ENCODE measurements around the gene EEF1AKMT3. TPM values are rescaled to one million over a fixed set of nuclear protein-coding genes. Genes with fewer than 3 reads are reported as not detected.

The EEF1AKMT3 gene
- total RNA-seq, 5 donors from 2014 or later (not counting 1 experiment from before 2014, with no cell fraction given): 2.4 to 5.1 (median 3.4) TPM

- ChIA-PET CTCF (interaction anchor here (0.8 to 3.7 kb wide), 13 partner anchors 11 to 104 kb away, joined by 3 to 17 read pairs (median 4); no protein-coding TSS in a partner anchor), POLR2A (no interaction called here)
- H3K9me3 Mint-ChIP-seq: no peaks in the 10 kb centered on the region
- H3K27ac Mint-ChIP-seq: peak overlapping the region in 1 of 2 donors; percentile 6
- Histone ChIP-seq H3K9me3 (no peaks in the 10 kb centered on the region), H3K27me3 (replicated peaks in 1 of 2; ENCODE audit: control insufficient read depth in 2 of 2, extremely low read depth in 1 of 2, insufficient read depth in 2 of 2, low read length in 1 of 2) (no peaks in the 10 kb centered on the region), H3K27ac (ENCODE audit: low read length) (no peak overlapping the region), H3K4me3 (ENCODE audit: control insufficient read depth in 1 of 2, extremely low read depth in 1 of 2, low read length in 1 of 2) (no peak overlapping the region), H3K36me3 (ENCODE audit: control insufficient read depth in 2 of 2, extremely low read depth in 1 of 2, insufficient read depth in 1 of 2, low read length in 1 of 2) (peaks cover 4 to 46% of the 10 kb centered on the region in 2 donors), H3K4me1 (ENCODE audit: control insufficient read depth in 1 of 2, extremely low read depth in 1 of 2, insufficient read depth in 2 of 2, low read length in 2 of 2) (no peaks in the 10 kb centered on the region)
- DNase-seq (no peak), ATAC-seq (replicated peaks in 1 of 4) (no peak)
- H3K4me3 Mint-ChIP-seq: no peak overlapping the region
- H3K4me1 Mint-ChIP-seq: no peaks in the 10 kb centered on the region
- H3K36me3 Mint-ChIP-seq: peaks cover 35% of the 10 kb centered on the region
- no CpG with 5 or more reads among the region's 1 CpG for WGBS (ENCODE audit: insufficient coverage)
- no peaks in the 10 kb centered on the region for H3K27me3 Mint-ChIP-seq
Measured at GRCh38 chr12:57802607-57803006, 30.2 kb downstream of the EEF1AKMT3 start.

GRCh38 chr12:57803319-57803893 is 31.0 kb downstream of the EEF1AKMT3 start:
- Mint-ChIP-seq H3K36me3 (peaks cover 29% of the 10 kb centered on the region), H3K9me3 (no peaks in the 10 kb centered on the region), H3K27me3 (no peaks in the 10 kb centered on the region), H3K27ac (no peak overlapping the region), H3K4me3 (no peak overlapping the region), H3K4me1 (no peaks in the 10 kb centered on the region)
- ATAC-seq (replicated peaks in 1 of 4): peak in 2 of 4 experiments; percentile 37 to 58
- ChIA-PET POLR2A (no interaction called here), CTCF (interaction anchor here (0.6 to 3.7 kb wide), 15 partner anchors 20 to 103 kb away, joined by 3 to 17 read pairs (median 4); no protein-coding TSS in a partner anchor)
- H3K9me3 ChIP-seq: no peaks in the 10 kb centered on the region
- H3K4me3 ChIP-seq (ENCODE audit: control insufficient read depth in 1 of 2, extremely low read depth in 1 of 2, low read length in 1 of 2): no peak overlapping the region
- H3K27ac ChIP-seq (ENCODE audit: low read length): no peak overlapping the region
- 71% methylated on average over 9 of the region's 9 CpGs for WGBS (ENCODE audit: insufficient coverage)
- peaks cover 4 to 46% of the 10 kb centered on the region in 2 donors for H3K36me3 ChIP-seq (ENCODE audit: control insufficient read depth in 2 of 2, extremely low read depth in 1 of 2, insufficient read depth in 1 of 2, low read length in 1 of 2)
- no peaks in the 10 kb centered on the region for H3K4me1 ChIP-seq (ENCODE audit: control insufficient read depth in 1 of 2, extremely low read depth in 1 of 2, insufficient read depth in 2 of 2, low read length in 2 of 2)
- H3K27me3 ChIP-seq (replicated peaks in 1 of 2; ENCODE audit: control insufficient read depth in 2 of 2, extremely low read depth in 1 of 2, insufficient read depth in 2 of 2, low read length in 1 of 2): no peaks in the 10 kb centered on the region
- DNase-seq: peak in 26 of 35 experiments; percentile 4 to 52 (median 22)

- no peaks in the 10 kb centered on the region for H3K27me3 Mint-ChIP-seq
- Histone ChIP-seq H3K27ac (ENCODE audit: low read length) (no peak overlapping the region), H3K4me3 (ENCODE audit: control insufficient read depth in 1 of 2, extremely low read depth in 1 of 2, low read length in 1 of 2) (no peak overlapping the region), H3K27me3 (replicated peaks in 1 of 2; ENCODE audit: control insufficient read depth in 2 of 2, extremely low read depth in 1 of 2, insufficient read depth in 2 of 2, low read length in 1 of 2) (no peaks in the 10 kb centered on the region), H3K9me3 (no peaks in the 10 kb centered on the region), H3K4me1 (ENCODE audit: control insufficient read depth in 1 of 2, extremely low read depth in 1 of 2, insufficient read depth in 2 of 2, low read length in 2 of 2) (no peaks in the 10 kb centered on the region), H3K36me3 (ENCODE audit: control insufficient read depth in 2 of 2, extremely low read depth in 1 of 2, insufficient read depth in 1 of 2, low read length in 1 of 2) (peaks cover 4 to 38% of the 10 kb centered on the region in 2 donors)
- H3K4me1 Mint-ChIP-seq: no peaks in the 10 kb centered on the region
- 94% methylated on average over 2 of the region's 3 CpGs for WGBS (ENCODE audit: insufficient coverage)
- ATAC-seq (replicated peaks in 1 of 4) (no peak), DNase-seq (no peak)
- no peaks in the 10 kb centered on the region for H3K9me3 Mint-ChIP-seq
- H3K4me3 Mint-ChIP-seq: no peak overlapping the region
- ChIA-PET POLR2A (no interaction called here), CTCF (interaction anchor here (0.8 to 0.9 kb wide), 2 partner anchors 23 to 99 kb away, joined by 3 to 4 read pairs; no protein-coding TSS in a partner anchor)
- H3K27ac Mint-ChIP-seq: no peak overlapping the region
- H3K36me3 Mint-ChIP-seq: peaks cover 30% of the 10 kb centered on the region
Measured at GRCh38 chr12:57806677-57807076, 34.3 kb downstream of the EEF1AKMT3 start.

- Mint-ChIP-seq H3K9me3 (no peaks in the 10 kb centered on the region), H3K4me3 (no peak overlapping the region), H3K27me3 (no peaks in the 10 kb centered on the region), H3K36me3 (peaks cover 30% of the 10 kb centered on the region), H3K4me1 (no peaks in the 10 kb centered on the region), H3K27ac (no peak overlapping the region)
- Histone ChIP-seq H3K27me3 (replicated peaks in 1 of 2; ENCODE audit: control insufficient read depth in 2 of 2, extremely low read depth in 1 of 2, insufficient read depth in 2 of 2, low read length in 1 of 2) (no peaks in the 10 kb centered on the region), H3K27ac (ENCODE audit: low read length) (no peak overlapping the region), H3K36me3 (ENCODE audit: control insufficient read depth in 2 of 2, extremely low read depth in 1 of 2, insufficient read depth in 1 of 2, low read length in 1 of 2) (peaks cover 4 to 33% of the 10 kb centered on the region in 2 donors), H3K4me1 (ENCODE audit: control insufficient read depth in 1 of 2, extremely low read depth in 1 of 2, insufficient read depth in 2 of 2, low read length in 2 of 2) (no peaks in the 10 kb centered on the region), H3K4me3 (ENCODE audit: control insufficient read depth in 1 of 2, extremely low read depth in 1 of 2, low read length in 1 of 2) (no peak overlapping the region), H3K9me3 (no peaks in the 10 kb centered on the region)
- DNase-seq (no peak), ATAC-seq (replicated peaks in 1 of 4) (no peak)
- 89% methylated on average over 7 of the region's 9 CpGs for whole genome bisulfite sequencing (ENCODE audit: insufficient coverage)
- ChIA-PET POLR2A (no interaction called here), CTCF (interaction anchor here (0.8 to 0.9 kb wide), 2 partner anchors 23 to 99 kb away, joined by 3 to 4 read pairs; no protein-coding TSS in a partner anchor)
Measured at GRCh38 chr12:57807285-57807684, 34.9 kb downstream of the EEF1AKMT3 start.

- ChIA-PET POLR2A (no interaction called here), CTCF (interaction anchor here in 1 of 2 donors (0.7 to 0.8 kb wide), 2 partner anchors 8 to 97 kb away, joined by 3 read pairs; no protein-coding TSS in a partner anchor)
- H3K4me3 Mint-ChIP-seq: no peak overlapping the region
- WGBS (ENCODE audit: insufficient coverage): 80% methylated on average over 4 of the region's 5 CpGs
- DNase-seq (no peak), ATAC-seq (replicated peaks in 1 of 4) (no peak)
- H3K4me1 Mint-ChIP-seq: peaks cover 0 to 2% (median 0%) of the 10 kb centered on the region in 3 donors
- H3K27ac Mint-ChIP-seq: no peak overlapping the region
- Histone ChIP-seq H3K36me3 (ENCODE audit: control insufficient read depth in 2 of 2, extremely low read depth in 1 of 2, insufficient read depth in 1 of 2, low read length in 1 of 2) (peaks cover 4 to 27% of the 10 kb centered on the region in 2 donors), H3K4me1 (ENCODE audit: control insufficient read depth in 1 of 2, extremely low read depth in 1 of 2, insufficient read depth in 2 of 2, low read length in 2 of 2) (no peaks in the 10 kb centered on the region), H3K27ac (ENCODE audit: low read length) (no peak overlapping the region), H3K9me3 (no peaks in the 10 kb centered on the region), H3K4me3 (ENCODE audit: control insufficient read depth in 1 of 2, extremely low read depth in 1 of 2, low read length in 1 of 2) (no peak overlapping the region), H3K27me3 (replicated peaks in 1 of 2; ENCODE audit: control insufficient read depth in 2 of 2, extremely low read depth in 1 of 2, insufficient read depth in 2 of 2, low read length in 1 of 2) (no peaks in the 10 kb centered on the region)
- peaks cover 29% of the 10 kb centered on the region for H3K36me3 Mint-ChIP-seq
- H3K9me3 Mint-ChIP-seq: no peaks in the 10 kb centered on the region
- no peaks in the 10 kb centered on the region for H3K27me3 Mint-ChIP-seq
Measured at GRCh38 chr12:57808351-57808750, 35.9 kb downstream of the EEF1AKMT3 start.

- peaks cover 26% of the 10 kb centered on the region for H3K36me3 Mint-ChIP-seq
- POLR2A ChIA-PET: no interaction called here
- no peaks in the 10 kb centered on the region for H3K4me1 ChIP-seq (ENCODE audit: control insufficient read depth in 1 of 2, extremely low read depth in 1 of 2, insufficient read depth in 2 of 2, low read length in 2 of 2)
- no peak overlapping the region for H3K27ac Mint-ChIP-seq
- no peak overlapping the region for H3K4me3 ChIP-seq (ENCODE audit: control insufficient read depth in 1 of 2, extremely low read depth in 1 of 2, low read length in 1 of 2)
- DNase-seq (peak in 1 of 35 experiments; percentile 7), ATAC-seq (replicated peaks in 1 of 4) (no peak)
- no peaks in the 10 kb centered on the region for H3K9me3 Mint-ChIP-seq
- H3K9me3 ChIP-seq: no peaks in the 10 kb centered on the region
- WGBS (ENCODE audit: insufficient coverage): 100% methylated on average over 2 of the region's 3 CpGs
- CTCF ChIA-PET: no interaction called here
- peaks cover 4 to 27% of the 10 kb centered on the region in 2 donors for H3K36me3 ChIP-seq (ENCODE audit: control insufficient read depth in 2 of 2, extremely low read depth in 1 of 2, insufficient read depth in 1 of 2, low read length in 1 of 2)
- no peaks in the 10 kb centered on the region for H3K27me3 Mint-ChIP-seq
- H3K4me1 Mint-ChIP-seq: peaks cover 0 to 2% (median 0%) of the 10 kb centered on the region in 3 donors
- H3K27me3 ChIP-seq (replicated peaks in 1 of 2; ENCODE audit: control insufficient read depth in 2 of 2, extremely low read depth in 1 of 2, insufficient read depth in 2 of 2, low read length in 1 of 2): no peaks in the 10 kb centered on the region
- no peak overlapping the region for H3K4me3 Mint-ChIP-seq
- H3K27ac ChIP-seq (ENCODE audit: low read length): no peak overlapping the region
Measured at GRCh38 chr12:57809425-57809824, 37.0 kb downstream of the EEF1AKMT3 start.

Data from T-cell (primary cell).